ENCODE measurements around the gene ENOX2. TPM values are rescaled to one million over a fixed set of nuclear protein-coding genes. Genes with fewer than 3 reads are reported as not detected.
"Not testable (repeated sequence)": the region's sequence is repeated elsewhere in the genome, so short reads cannot be mapped to it uniquely, and the experiment has no call there.

Gene ENOX2
- total RNA-seq, 2 experiments from 2014 or later: 13.9 to 15.5 TPM

GRCh38 chrX:130830599-130831346, 72.2 kb downstream of the ENOX2 start:
- Mint-ChIP-seq H3K9me3 (no peaks in the 10 kb centered on the region), H3K4me3 (no peak overlapping the region), H3K27ac (no peak overlapping the region), H3K4me1 (no peaks in the 10 kb centered on the region), H3K36me3 (ENCODE audit: low read depth) (no peaks in the 10 kb centered on the region), H3K27me3 (no peaks in the 10 kb centered on the region)
- ChIA-PET CTCF (interaction anchor here (1.5 kb wide), 1 partner anchor 22 kb away, joined by 3 read pairs; no protein-coding TSS in a partner anchor), POLR2A (no interaction called here)
- DNase-seq: no peak

DNA sequence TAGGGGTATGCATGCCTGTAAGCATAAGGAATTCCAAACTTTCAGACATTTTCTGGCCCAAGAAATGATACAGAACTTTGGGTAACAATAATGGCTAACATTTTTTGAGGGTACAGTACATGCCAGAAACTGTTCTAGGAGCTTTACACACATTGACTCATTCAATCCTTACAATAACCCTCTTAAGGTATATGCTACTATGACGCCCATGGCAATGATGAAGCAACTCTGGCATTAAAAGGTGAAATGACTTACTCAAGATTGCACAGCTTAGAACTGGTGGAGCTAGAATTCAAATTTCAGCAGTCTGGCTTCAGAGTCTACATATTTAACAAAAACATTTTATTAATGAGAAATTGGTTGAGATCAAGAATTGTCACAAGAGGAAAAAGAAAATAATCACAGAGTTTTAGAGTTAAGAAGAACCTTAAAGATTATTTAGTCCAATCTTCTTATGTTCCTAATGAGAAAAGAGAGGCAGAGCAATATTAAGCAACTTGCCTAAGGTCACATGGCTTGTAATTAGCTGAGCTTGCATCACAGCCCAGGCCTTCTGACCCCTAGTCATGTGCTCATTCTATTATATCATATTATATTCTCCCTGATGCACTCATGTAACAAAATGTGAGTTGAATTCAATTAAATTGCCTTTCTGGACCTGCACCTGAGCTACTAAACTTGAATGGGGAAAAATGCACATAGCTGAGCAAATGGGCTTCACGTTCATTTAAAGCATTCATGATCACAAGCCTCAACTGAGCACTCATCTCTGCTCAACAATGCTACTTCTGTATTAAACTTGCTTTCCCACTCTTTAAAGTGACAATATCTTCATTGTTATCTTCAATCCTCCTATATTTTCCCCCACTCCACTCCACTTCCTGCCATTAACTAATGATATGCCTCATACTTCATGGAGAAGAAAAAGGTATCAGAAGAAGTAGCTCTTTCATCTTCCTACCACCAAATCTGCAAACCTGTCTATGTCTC, 73.2 kb downstream of the ENOX2 start:
- DNase-seq: no peak
- Mint-ChIP-seq H3K4me1 (no peaks in the 10 kb centered on the region), H3K27me3 (no peaks in the 10 kb centered on the region), H3K9me3 (no peaks in the 10 kb centered on the region), H3K4me3 (no peak overlapping the region), H3K36me3 (ENCODE audit: low read depth) (no peaks in the 10 kb centered on the region), H3K27ac (no peak overlapping the region)
- CTCF ChIA-PET: interaction anchor here (1.5 kb wide), 1 partner anchor 22 kb away, joined by 3 read pairs; no protein-coding TSS in a partner anchor
- POLR2A ChIA-PET: no interaction called here

DNA sequence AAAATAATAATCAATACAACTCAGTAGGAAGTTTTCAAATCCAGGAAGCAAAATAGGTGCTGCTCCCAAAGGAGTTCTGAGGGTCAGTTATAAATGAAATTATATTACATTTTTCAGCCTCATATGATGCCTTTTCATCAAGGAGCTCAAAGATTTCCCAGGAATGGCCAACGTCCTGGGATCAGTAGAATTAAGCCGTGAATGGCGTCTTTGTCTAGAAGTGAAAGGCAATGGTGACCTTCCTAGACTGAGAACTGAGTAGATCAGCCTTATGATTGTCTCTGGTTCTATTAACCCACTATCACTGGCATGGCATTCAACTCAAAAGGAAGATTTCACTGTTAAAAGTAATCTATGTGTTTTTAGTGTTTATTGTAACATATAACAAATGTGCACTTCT, 74.4 kb downstream of the ENOX2 start:
- ChIA-PET CTCF (interaction anchor here (0.6 kb wide), 1 partner anchor 405 kb away, joined by 3 read pairs; no protein-coding TSS in a partner anchor), POLR2A (no interaction called here)
- Mint-ChIP-seq H3K36me3 (ENCODE audit: low read depth) (no peaks in the 10 kb centered on the region), H3K4me3 (no peak overlapping the region), H3K27ac (no peak overlapping the region), H3K4me1 (no peaks in the 10 kb centered on the region), H3K27me3 (no peaks in the 10 kb centered on the region), H3K9me3 (no peaks in the 10 kb centered on the region)
- DNase-seq: no peak

- POLR2A ChIA-PET: no interaction called here
- DNase-seq: no peak
- Mint-ChIP-seq H3K27ac (no peak overlapping the region), H3K36me3 (ENCODE audit: low read depth) (no peaks in the 10 kb centered on the region), H3K9me3 (no peaks in the 10 kb centered on the region), H3K27me3 (no peaks in the 10 kb centered on the region), H3K4me3 (no peak overlapping the region), H3K4me1 (no peaks in the 10 kb centered on the region)
- CTCF ChIA-PET: no interaction called here
These were observed 75.4 kb downstream of the ENOX2 start for GRCh38 chrX:130827648-130828047.

- CTCF ChIA-PET: no interaction called here
- H3K36me3 Mint-ChIP-seq (ENCODE audit: low read depth): no peaks in the 10 kb centered on the region
- H3K27me3 Mint-ChIP-seq: no peaks in the 10 kb centered on the region
These were observed 76.8 kb downstream of the ENOX2 start for GRCh38 chrX:130826249-130826648.

GRCh38 chrX:130825525-130825924, 77.5 kb downstream of the ENOX2 start:
- Mint-ChIP-seq H3K4me3 (no peak overlapping the region), H3K9me3 (peaks cover 1% of the 10 kb centered on the region), H3K36me3 (ENCODE audit: low read depth) (no peaks in the 10 kb centered on the region), H3K4me1 (peaks cover 2% of the 10 kb centered on the region), H3K27me3 (no peaks in the 10 kb centered on the region), H3K27ac (no peak overlapping the region)
- POLR2A ChIA-PET: no interaction called here
- CTCF ChIA-PET: no interaction called here
- no peak for DNase-seq

More at GRCh38 chrX:130826249-130826648, 76.8 kb downstream of the ENOX2 start:
- no peak overlapping the region for H3K4me3 Mint-ChIP-seq
- H3K9me3 Mint-ChIP-seq: no peaks in the 10 kb centered on the region
- POLR2A ChIA-PET: no interaction called here
- no peak for DNase-seq
- H3K4me1 Mint-ChIP-seq: no peaks in the 10 kb centered on the region
- H3K27ac Mint-ChIP-seq: no peak overlapping the region

DNA sequence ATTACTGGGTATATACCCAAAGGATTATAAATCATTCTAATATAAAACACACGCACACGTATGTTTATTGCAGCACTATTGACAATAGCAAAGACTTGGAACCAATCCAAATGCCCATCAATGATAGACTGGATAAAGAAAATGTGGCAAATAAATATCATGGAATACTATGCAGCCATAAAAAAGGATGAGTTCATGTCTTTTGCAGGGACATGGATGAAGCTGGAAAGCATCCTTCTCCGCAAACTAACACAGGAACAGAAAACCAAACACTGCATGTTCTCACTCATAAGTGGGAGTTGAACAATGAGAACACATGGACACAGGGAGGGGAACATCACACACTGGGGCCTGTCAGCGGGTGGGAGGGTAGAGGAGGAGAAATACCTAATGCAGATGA, 83.6 kb downstream of the ENOX2 start:
- H3K4me3 Mint-ChIP-seq; H3K4me1 Mint-ChIP-seq; CTCF ChIA-PET; H3K9me3 Mint-ChIP-seq; H3K27me3 Mint-ChIP-seq; H3K27ac Mint-ChIP-seq; POLR2A ChIA-PET; H3K36me3 Mint-ChIP-seq (ENCODE audit: low read depth); DNase-seq: not testable (repeated sequence)

DNA sequence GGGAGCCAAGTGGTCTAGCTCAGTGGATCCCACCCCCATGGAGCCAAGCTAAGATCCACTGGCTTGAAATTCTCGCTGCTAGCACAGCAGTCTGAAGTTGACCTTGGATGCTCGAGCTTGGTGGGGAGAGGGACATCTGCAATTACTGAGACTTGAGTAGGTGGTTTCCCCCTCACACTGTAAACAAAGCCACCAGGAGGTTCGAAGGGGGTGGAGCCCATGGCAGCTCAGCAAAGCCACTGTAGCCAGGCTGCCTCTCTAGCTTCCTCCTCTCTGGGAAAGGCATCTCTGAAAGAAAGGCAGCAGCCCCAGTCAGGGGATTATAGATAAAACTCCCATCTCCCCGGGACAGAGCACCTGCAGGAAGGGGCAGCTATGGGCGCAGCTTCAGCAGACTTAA, 89.1 kb downstream of the ENOX2 start:
- CTCF ChIA-PET: interaction anchor here (1.0 to 1.1 kb wide), 2 partner anchors 10 to 278 kb away, joined by 3 read pairs; no protein-coding TSS in a partner anchor
- H3K4me1 Mint-ChIP-seq; H3K9me3 Mint-ChIP-seq; H3K27ac Mint-ChIP-seq; H3K27me3 Mint-ChIP-seq; H3K36me3 Mint-ChIP-seq (ENCODE audit: low read depth); H3K4me3 Mint-ChIP-seq; DNase-seq; POLR2A ChIA-PET: not testable (repeated sequence)

- H3K36me3 Mint-ChIP-seq (ENCODE audit: low read depth): no peaks in the 10 kb centered on the region
- H3K27ac Mint-ChIP-seq: no peak overlapping the region
- no peak for DNase-seq
- ChIA-PET POLR2A (no interaction called here), CTCF (no interaction called here)
- peaks cover 5% of the 10 kb centered on the region for H3K9me3 Mint-ChIP-seq
- no peaks in the 10 kb centered on the region for H3K27me3 Mint-ChIP-seq
- no peak overlapping the region for H3K4me3 Mint-ChIP-seq
- no peaks in the 10 kb centered on the region for H3K4me1 Mint-ChIP-seq
These were observed 92.4 kb downstream of the ENOX2 start for GRCh38 chrX:130810561-130810960.

- no peak overlapping the region for H3K27ac Mint-ChIP-seq
- H3K9me3 Mint-ChIP-seq: no peaks in the 10 kb centered on the region
- ChIA-PET CTCF (no interaction called here), POLR2A (no interaction called here)
- no peaks in the 10 kb centered on the region for H3K27me3 Mint-ChIP-seq
- H3K4me3 Mint-ChIP-seq: no peak overlapping the region
- DNase-seq: no peak
- H3K36me3 Mint-ChIP-seq (ENCODE audit: low read depth): no peaks in the 10 kb centered on the region
- H3K4me1 Mint-ChIP-seq: no peaks in the 10 kb centered on the region
These were observed 97.1 kb downstream of the ENOX2 start for GRCh38 chrX:130805903-130806302.

DNA sequence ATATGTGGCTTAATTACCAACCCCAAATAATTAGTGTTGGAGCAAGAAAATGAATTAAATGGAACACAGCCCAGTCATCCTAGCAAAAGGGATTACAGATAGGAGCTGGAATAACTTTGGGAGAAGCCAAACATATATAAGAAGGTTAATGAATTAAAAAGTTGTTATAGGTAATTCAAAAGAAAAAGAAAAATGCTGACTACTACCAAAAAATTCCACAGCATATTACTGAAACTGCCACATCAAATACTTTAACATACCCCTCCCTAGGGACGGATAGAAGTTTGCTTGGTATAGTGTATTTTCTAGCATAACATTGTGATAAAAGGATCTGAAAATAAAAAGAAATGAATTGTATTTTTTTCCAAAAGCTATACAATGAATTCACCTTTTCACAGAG, 99.5 kb downstream of the ENOX2 start:
- no peaks in the 10 kb centered on the region for H3K36me3 Mint-ChIP-seq (ENCODE audit: low read depth)
- ChIA-PET POLR2A (no interaction called here), CTCF (no interaction called here)
- H3K4me1 Mint-ChIP-seq: no peaks in the 10 kb centered on the region
- no peak overlapping the region for H3K27ac Mint-ChIP-seq
- no peaks in the 10 kb centered on the region for H3K27me3 Mint-ChIP-seq
- DNase-seq: no peak
- no peaks in the 10 kb centered on the region for H3K9me3 Mint-ChIP-seq
- H3K4me3 Mint-ChIP-seq: no peak overlapping the region

GRCh38 chrX:130801901-130802300, 101.1 kb downstream of the ENOX2 start:
- no peaks in the 10 kb centered on the region for H3K9me3 Mint-ChIP-seq
- H3K36me3 Mint-ChIP-seq (ENCODE audit: low read depth): no peaks in the 10 kb centered on the region
- H3K4me3 Mint-ChIP-seq: no peak overlapping the region
- POLR2A ChIA-PET: no interaction called here
- no peaks in the 10 kb centered on the region for H3K27me3 Mint-ChIP-seq
- H3K4me1 Mint-ChIP-seq: no peaks in the 10 kb centered on the region
- CTCF ChIA-PET: no interaction called here
- DNase-seq: no peak
- no peak overlapping the region for H3K27ac Mint-ChIP-seq

GRCh38 chrX:130799393-130799792, 103.6 kb downstream of the ENOX2 start:
- Mint-ChIP-seq H3K9me3 (no peaks in the 10 kb centered on the region), H3K27me3 (no peaks in the 10 kb centered on the region), H3K4me3 (no peak overlapping the region), H3K36me3 (ENCODE audit: low read depth) (no peaks in the 10 kb centered on the region), H3K4me1 (no peaks in the 10 kb centered on the region), H3K27ac (no peak overlapping the region)
- CTCF ChIA-PET: interaction anchor here (1.2 kb wide), 1 partner anchor 10 kb away, joined by 3 read pairs; no protein-coding TSS in a partner anchor
- no peak for DNase-seq
- POLR2A ChIA-PET: no interaction called here
